BJ (cell line): ENCODE data around the gene NNMT. TPM values are rescaled to one million over a fixed set of nuclear protein-coding genes. Genes with fewer than 3 reads are reported as not detected.

Experiments
- CTCF ChIA-PET: fragments of 350-600 bp; formaldehyde crosslinking; extraction: SDS; loops from one replicate; lab custom pipeline; 2021; ENCODE audit warnings: antibody characterized with exemption, inconsistent platforms; lab: Yijun Ruan, JAX
- POLR2A ChIA-PET: fragments of 300-600 bp; sonication (Branson Sonifier 250); formaldehyde crosslinking; extraction: SDS; loops from one replicate; lab custom pipeline; 2021; ENCODE audit warnings: antibody characterized with exemption; lab: Charles Lee
- DNase-seq: peaks from one replicate; pipeline ENCODE4 v3.0.0-alpha.2; 2011; ENCODE audit warnings: low read depth
- H3K27me3 ChIP-seq: 2 replicates; pipeline ENCODE4 v1.6.0; 2011; ENCODE audit warnings: low read length; ENCODE audit not compliant: control insufficient read depth, insufficient read depth
- H3K36me3 ChIP-seq: 2 replicates; pipeline ENCODE4 v1.5.1; 2011; ENCODE audit warnings: low read length; ENCODE audit not compliant: control insufficient read depth, insufficient read depth
- H3K4me3 ChIP-seq: 2 replicates; pipeline ENCODE4 v1.5.1; 2011; ENCODE audit warnings: low read depth, mild to moderate bottlenecking, control low read depth, low read length
- CTCF ChIP-seq: IDR thresholded peaks from 2 replicates; pipeline ENCODE4 v1.5.1; 2011; ENCODE audit warnings: low read depth, mild to moderate bottlenecking, control low read depth, inconsistent platforms, low read length, moderate library complexity; ENCODE audit not compliant: insufficient read depth
- polyA plus RNA-seq: library from polyadenylated mRNA; depleted of rRNA; stranded (reverse); fragments of >200 nt; gene quantifications from 2 replicates; pipeline ENCODE4 v1.2.3, GENCODE V29; 2011

NNMT gene
- polyA plus RNA-seq, 1 experiment: 724 TPM

- H3K36me3 ChIP-seq: peaks cover 24% of the 10 kb centered on the region
- ChIA-PET CTCF (interaction anchor here (1.8 to 3.2 kb wide), 3 partner anchors 8 to 35 kb away, joined by 3 to 13 read pairs (median 6); no protein-coding TSS in a partner anchor), POLR2A (interaction anchor here (1.7 kb wide), 1 partner anchor 20 kb away, joined by 6 read pairs; the partner anchor contains the start of gene NNMT)
- no peak overlapping the region for H3K4me3 ChIP-seq
- no peak for DNase-seq
- TF ChIP-seq CTCF: no peak
- H3K27me3 ChIP-seq: no peaks in the 10 kb centered on the region
These were observed 19.7 kb downstream of the NNMT start for GRCh38 chr11:114315749-114316368.

- ChIA-PET CTCF (interaction anchor here (0.8 to 3.2 kb wide), 6 partner anchors 9 to 515 kb away, joined by 3 to 13 read pairs (median 3); no protein-coding TSS in a partner anchor), POLR2A (interaction anchor here (1.7 kb wide), 1 partner anchor 21 kb away, joined by 6 read pairs; the partner anchor contains the start of gene NNMT)
- no peaks in the 10 kb centered on the region for H3K27me3 ChIP-seq
- TF ChIP-seq CTCF: no peak
- H3K36me3 ChIP-seq: peaks cover 22% of the 10 kb centered on the region
- DNase-seq: no peak
- H3K4me3 ChIP-seq: no peak overlapping the region
These were observed 21.0 kb downstream of the NNMT start for GRCh38 chr11:114316980-114317786.

GRCh38 chr11:114317787-114318137 is 21.6 kb downstream of the NNMT start:
- peak; percentile 54 for TF ChIP-seq CTCF
- Histone ChIP-seq H3K36me3 (peaks cover 16% of the 10 kb centered on the region), H3K27me3 (no peaks in the 10 kb centered on the region), H3K4me3 (no peak overlapping the region)
- POLR2A ChIA-PET: no interaction called here
- DNase-seq: no peak
- CTCF ChIA-PET: interaction anchor here (0.8 to 3.2 kb wide), 5 partner anchors 10 to 516 kb away, joined by 3 to 13 read pairs (median 3); no protein-coding TSS in a partner anchor

- TF ChIP-seq CTCF: no peak
- ChIA-PET POLR2A (no interaction called here), CTCF (interaction anchor here (0.6 to 3.2 kb wide), 3 partner anchors 22 to 442 kb away, joined by 3 to 13 read pairs (median 4); no protein-coding TSS in a partner anchor)
- Histone ChIP-seq H3K4me3 (no peak overlapping the region), H3K27me3 (no peaks in the 10 kb centered on the region), H3K36me3 (peaks cover 12% of the 10 kb centered on the region)
- no peak for DNase-seq
These were observed 22.2 kb downstream of the NNMT start for GRCh38 chr11:114318361-114318760.
